Activated naive CD4-positive, alpha-beta T cell treated with anti-CD3 and anti-CD28 coated beads, Interleukin-2, amount 50 U/mL, for 72 hours (primary cell): ENCODE measurements around the gene CTAGE15. TPM values are rescaled to one million over a fixed set of nuclear protein-coding genes. Genes with fewer than 3 reads are reported as not detected.
A peak's percentile ranks its signal among the peaks of the same experiment; 100 is the strongest.
"Not testable (repeated sequence)": the region's sequence is repeated elsewhere in the genome, so short reads cannot be mapped to it uniquely, and the experiment has no call there.

ENCODE experiments used
- ATAC-seq, 2 donors: fragments of 150-1000 bp; cut with Tn5 transposase; 2 replicates each; pipeline ENCODE4 v1.10.0; 2021; ENCODE audit warnings: mild to moderate bottlenecking in 2 of 2, moderate library complexity in 2 of 2
- DNase-seq, 2 donors: peaks; one replicate each; pipeline ENCODE4 v3.0.0; 2021 to 2022; ENCODE audit warnings: low spot score in 2 of 2
- H3K27ac Mint-ChIP-seq, 2 donors: one replicate each; pipeline ENCODE4 v1.8.0; 2022; ENCODE audit warnings: mild to moderate bottlenecking in 2 of 2, mixed read lengths in 2 of 2
- H3K36me3 Mint-ChIP-seq, 2 donors: one replicate each; pipeline ENCODE4 v1.8.0; 2022; ENCODE audit warnings: mixed read lengths in 2 of 2
- H3K9me3 Mint-ChIP-seq, 2 donors: one replicate each; pipeline ENCODE4 v1.8.0; 2022; ENCODE audit warnings: mixed read lengths in 2 of 2
- total RNA-seq, 2 donors: library from RNA; stranded (reverse); gene quantifications; one replicate each; pipeline ENCODE4 v1.2.3, GENCODE V29; 2022

Gene CTAGE15
- 1 to 10 TPM in 1 of 2 donors, not detected in 1; 2.1 TPM for total RNA-seq

GRCh38 chr7:143571501-143571900, at the start of gene CTAGE15:
Gene CTAGE15 (plus strand): TSS chr7:143571801. CDS start chr7:143571818, 17 bp downstream.
- not testable (repeated sequence) for H3K27ac Mint-ChIP-seq, H3K9me3 Mint-ChIP-seq, H3K36me3 Mint-ChIP-seq, DNase-seq, ATAC-seq

- ATAC-seq, H3K36me3 Mint-ChIP-seq, H3K27ac Mint-ChIP-seq, DNase-seq, H3K9me3 Mint-ChIP-seq: not testable (repeated sequence)
These were observed 49.2 kb upstream of the CTAGE15 start for GRCh38 chr7:143522309-143522916.

- not testable (repeated sequence) for H3K27ac Mint-ChIP-seq, H3K9me3 Mint-ChIP-seq, H3K36me3 Mint-ChIP-seq, DNase-seq
- ATAC-seq = peak in 1 of 2 donors; percentile 11
These were observed 40.3 kb upstream of the CTAGE15 start for GRCh38 chr7:143531169-143531926.

GRCh38 chr7:143531932-143532331, 39.7 kb upstream of the CTAGE15 start:
- H3K36me3 Mint-ChIP-seq, H3K27ac Mint-ChIP-seq, DNase-seq, H3K9me3 Mint-ChIP-seq: not testable (repeated sequence)
- ATAC-seq = peak in 1 of 2 donors; percentile 11

GRCh38 chr7:143533213-143533839, 38.3 kb upstream of the CTAGE15 start:
- DNase-seq, H3K36me3 Mint-ChIP-seq, H3K9me3 Mint-ChIP-seq, H3K27ac Mint-ChIP-seq, ATAC-seq: not testable (repeated sequence)

GRCh38 chr7:143536443-143536842, 35.2 kb upstream of the CTAGE15 start:
- H3K36me3 Mint-ChIP-seq, DNase-seq, H3K27ac Mint-ChIP-seq, H3K9me3 Mint-ChIP-seq: not testable (repeated sequence)
- ATAC-seq = peak in 1 of 2 donors; percentile 55

- H3K27ac Mint-ChIP-seq, ATAC-seq, DNase-seq, H3K9me3 Mint-ChIP-seq, H3K36me3 Mint-ChIP-seq: not testable (repeated sequence)
These were observed 28.1 kb upstream of the CTAGE15 start for GRCh38 chr7:143543288-143544038.

- H3K36me3 Mint-ChIP-seq, H3K9me3 Mint-ChIP-seq, DNase-seq, H3K27ac Mint-ChIP-seq: not testable (repeated sequence)
- ATAC-seq = peak in 1 of 2 donors; percentile 43
These were observed 15.6 kb upstream of the CTAGE15 start for GRCh38 chr7:143555968-143556367.

GRCh38 chr7:143563306-143563705, 8.3 kb upstream of the CTAGE15 start:
- H3K27ac Mint-ChIP-seq, H3K9me3 Mint-ChIP-seq, H3K36me3 Mint-ChIP-seq, DNase-seq: not testable (repeated sequence)
- ATAC-seq = peak; percentile 26 to 38

- not testable (repeated sequence) for DNase-seq, ATAC-seq, H3K27ac Mint-ChIP-seq, H3K9me3 Mint-ChIP-seq, H3K36me3 Mint-ChIP-seq
These were observed 5.6 kb upstream of the CTAGE15 start for GRCh38 chr7:143566001-143566400.

- peak in 1 of 2 donors; percentile 40 for ATAC-seq
- H3K27ac Mint-ChIP-seq, H3K9me3 Mint-ChIP-seq, H3K36me3 Mint-ChIP-seq, DNase-seq: not testable (repeated sequence)
These were observed 16.6 kb downstream of the CTAGE15 start for GRCh38 chr7:143588183-143588582.

- not testable (repeated sequence) for H3K9me3 Mint-ChIP-seq, H3K36me3 Mint-ChIP-seq, DNase-seq, ATAC-seq, H3K27ac Mint-ChIP-seq
These were observed 18.3 kb downstream of the CTAGE15 start for GRCh38 chr7:143589897-143590296.

GRCh38 chr7:143598086-143598485, 26.5 kb downstream of the CTAGE15 start:
- H3K9me3 Mint-ChIP-seq, H3K27ac Mint-ChIP-seq, ATAC-seq, H3K36me3 Mint-ChIP-seq: not testable (repeated sequence)
- peak in 1 of 2 donors; percentile 50 for DNase-seq

- ATAC-seq, H3K36me3 Mint-ChIP-seq, DNase-seq: not testable (repeated sequence)
These were observed 31.9 kb downstream of the CTAGE15 start for GRCh38 chr7:143603549-143603948.

GRCh38 chr7:143606088-143606487, 34.5 kb downstream of the CTAGE15 start:
- not testable (repeated sequence) for H3K27ac Mint-ChIP-seq, H3K36me3 Mint-ChIP-seq, DNase-seq, H3K9me3 Mint-ChIP-seq, ATAC-seq

More at GRCh38 chr7:143603549-143603948, 31.9 kb downstream of the CTAGE15 start:
- H3K27ac Mint-ChIP-seq, H3K9me3 Mint-ChIP-seq: not testable (repeated sequence)

- H3K9me3 Mint-ChIP-seq, ATAC-seq, DNase-seq, H3K27ac Mint-ChIP-seq, H3K36me3 Mint-ChIP-seq: not testable (repeated sequence)
These were observed 43.9 kb downstream of the CTAGE15 start for GRCh38 chr7:143615545-143615944.

GRCh38 chr7:143617204-143617603, 45.6 kb downstream of the CTAGE15 start:
- H3K9me3 Mint-ChIP-seq = not testable (repeated sequence)

More at GRCh38 chr7:143617204-143617603, 45.6 kb downstream of the CTAGE15 start:
- not testable (repeated sequence) for ATAC-seq, H3K27ac Mint-ChIP-seq, H3K36me3 Mint-ChIP-seq, DNase-seq
